ENCODE measurements around the gene TMEM184C. TPM values are rescaled to one million over a fixed set of nuclear protein-coding genes. Genes with fewer than 3 reads are reported as not detected.

Gene TMEM184C
- total and polyA plus RNA-seq, 2 of the 8 experiments (the other 6 are each of a cell fraction or from before 2014, with no cell fraction given): 11.1 to 42.4 TPM

DNA sequence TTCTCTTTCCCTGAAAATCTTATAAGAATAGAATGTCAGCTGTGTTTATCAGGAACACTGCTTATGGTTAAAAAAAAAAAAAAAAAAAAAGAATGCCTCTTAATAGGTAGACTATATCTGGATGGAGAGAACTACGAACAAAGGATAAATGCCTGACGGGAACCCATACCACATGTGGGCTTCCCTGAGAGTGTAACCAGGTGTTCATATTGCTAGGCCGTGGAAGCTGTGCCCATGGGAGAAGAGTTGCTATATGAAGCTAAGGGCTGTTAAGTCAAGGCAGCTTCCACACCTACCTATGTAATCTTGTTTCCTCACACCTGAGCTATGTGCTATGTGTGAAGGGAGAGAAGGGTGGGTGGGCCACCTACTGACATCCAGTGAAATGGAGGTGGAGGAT, 27.3 kb downstream of the TMEM184C start:
- peaks cover 0 to 3% (median 0%) of the 10 kb centered on the region in 4 experiments; a peak in 1 of 7 replicates for H3K4me1 ChIP-seq (replicated peaks in 1 of 4; ENCODE audit: control insufficient read depth in 3 of 4, insufficient read depth in 4 of 4, low read length in 3 of 4)
- no peak for FAIRE-seq
- H3K79me1 ChIP-seq (ENCODE audit: low read depth, low read length): no peaks in the 10 kb centered on the region; the same call in 1 of the 2 replicates
- no peak overlapping the region for H4K91ac ChIP-seq (replicated peaks; ENCODE audit: insufficient read length, low read length)
- H2BK12ac ChIP-seq (ENCODE audit: low read depth, low read length): no peak overlapping the region
- H2BK5ac ChIP-seq (ENCODE audit: low read depth, low read length): no peak overlapping the region
- peaks cover 0 to 11% (median 3%) of the 10 kb centered on the region in 4 experiments; a peak in 4 of 8 replicates for H3K36me3 ChIP-seq (ENCODE audit: control insufficient read depth in 2 of 4, insufficient read depth in 4 of 4, low read length in 3 of 4)
- CTCF ChIA-PET (ENCODE audit: partially characterized antibody): interaction anchor here (0.6 to 1.0 kb wide), 3 partner anchors 221 to 1673 kb away, joined by 3 to 5 read pairs (median 3); no protein-coding TSS in a partner anchor
- no peak overlapping the region for H3K4me2 ChIP-seq (ENCODE audit: insufficient read depth in 1 of 2, low read depth in 2 of 2, low read length in 2 of 2)
- no peak overlapping the region for H3K27ac ChIP-seq (ENCODE audit: low read depth, low read length)
- no peak overlapping the region for H3K23ac ChIP-seq (ENCODE audit: insufficient read length)
- WGBS, 2 experiments (ENCODE audit: extremely low coverage in 1 of 2, insufficient coverage in 1 of 2, insufficient read length in 1 of 2, insufficient replicate concordance in 2 of 2, low coverage in 1 of 2, low lambda C conversion rate in 2 of 2, missing lambda C conversion rate in 1 of 2): 90% methylated on average over 3 of the region's 3 CpGs; no CpG with 5 or more reads in 1 of the 2 experiments
- H3K27me3 ChIP-seq (replicated peaks in 1 of 4; ENCODE audit: control insufficient read depth in 3 of 4, extremely low read depth in 1 of 4, insufficient read depth in 3 of 4, low read length in 3 of 4): no peaks in the 10 kb centered on the region
- H3K9me3 ChIP-seq (ENCODE audit: insufficient read depth in 2 of 2, low read depth in 1 of 2, low read length in 1 of 2): no peaks in the 10 kb centered on the region
- H4K20me1 ChIP-seq (replicated peaks in 1 of 2; ENCODE audit: control insufficient read depth in 1 of 2, insufficient read depth in 2 of 2, low read length in 2 of 2): no peaks in the 10 kb centered on the region
- H2AFZ ChIP-seq (ENCODE audit: low read length): no peak overlapping the region
- H2AK5ac ChIP-seq (ENCODE audit: low read depth, low read length): no peak overlapping the region
- no peak overlapping the region for H3K14ac ChIP-seq (ENCODE audit: insufficient read length)
- H4K8ac ChIP-seq (ENCODE audit: extremely low read depth, insufficient read depth, low read length): no peak overlapping the region
- H3K4ac ChIP-seq (replicated peaks; ENCODE audit: insufficient read length, low read depth, low read length): no peak overlapping the region
- no peak overlapping the region for H2BK120ac ChIP-seq (replicated peaks; ENCODE audit: low read depth, low read length)
- no peak overlapping the region for H3K9ac ChIP-seq (replicated peaks in 1 of 4; ENCODE audit: extremely low read depth in 1 of 4, low read depth in 3 of 4, low read length in 3 of 4)
- no peak overlapping the region for H2BK15ac ChIP-seq (ENCODE audit: low read length)
- POLR2A ChIA-PET (ENCODE audit: partially characterized antibody): interaction anchor here (0.6 to 2.1 kb wide), 2 partner anchors 26 to 86 kb away, joined by 3 to 5 read pairs; partner anchors contain the start of gene TMEM184C
- H4K5ac ChIP-seq (ENCODE audit: insufficient read length, low read depth, low read length): no peak overlapping the region
- no peak overlapping the region for H3K4me3 ChIP-seq (ENCODE audit: extremely low read depth in 1 of 4, insufficient read depth in 2 of 4, low read depth in 3 of 4, low read length in 4 of 4)
- H3K56ac ChIP-seq (replicated peaks; ENCODE audit: insufficient read length, low read depth, low read length): no peak overlapping the region
- no peak for DNase-seq (ENCODE audit: low read depth in 1 of 2, low spot score in 2 of 2)
- H3K18ac ChIP-seq (ENCODE audit: extremely low read depth, low read length): no peak overlapping the region
- peaks cover 0 to 12% of the 10 kb centered on the region in 2 experiments; a peak in 1 of 4 replicates for H3K79me2 ChIP-seq (ENCODE audit: control insufficient read depth in 1 of 2, insufficient read depth in 2 of 2, low read length in 2 of 2)
- H2BK20ac ChIP-seq (ENCODE audit: low read length): no peak overlapping the region
- H3K23me2 ChIP-seq (ENCODE audit: low read depth, low read length): no peaks in the 10 kb centered on the region
- TF ChIP-seq JUND (IDR thresholded peaks at IDR 0.05; ENCODE audit: low read length) (no peak), SIN3A (conservative IDR thresholded peaks at IDR 0.05 in 1 of 2, IDR thresholded peaks at IDR 0.05 in 1 of 2; ENCODE audit: low read depth in 1 of 2, low read length in 2 of 2) (no peak), SUZ12 (IDR thresholded peaks at IDR 0.05; ENCODE audit: low read length) (no peak), GTF2F1 (IDR thresholded peaks at IDR 0.05; ENCODE audit: borderline replicate concordance, low read depth, low read length) (no peak), TCF12 (IDR thresholded peaks at IDR 0.05; ENCODE audit: low read depth, low read length) (no peak), EZH2 (IDR thresholded peaks at IDR 0.05; ENCODE audit: low read depth, low read length, severe bottlenecking) (no peak), KDM5A (IDR thresholded peaks at IDR 0.05; ENCODE audit: low read length) (no peak), BCL11A (IDR thresholded peaks at IDR 0.05; ENCODE audit: low read depth in 2 of 2, low read length in 2 of 2) (no peak)
- TF ChIP-seq, protein P1, sequence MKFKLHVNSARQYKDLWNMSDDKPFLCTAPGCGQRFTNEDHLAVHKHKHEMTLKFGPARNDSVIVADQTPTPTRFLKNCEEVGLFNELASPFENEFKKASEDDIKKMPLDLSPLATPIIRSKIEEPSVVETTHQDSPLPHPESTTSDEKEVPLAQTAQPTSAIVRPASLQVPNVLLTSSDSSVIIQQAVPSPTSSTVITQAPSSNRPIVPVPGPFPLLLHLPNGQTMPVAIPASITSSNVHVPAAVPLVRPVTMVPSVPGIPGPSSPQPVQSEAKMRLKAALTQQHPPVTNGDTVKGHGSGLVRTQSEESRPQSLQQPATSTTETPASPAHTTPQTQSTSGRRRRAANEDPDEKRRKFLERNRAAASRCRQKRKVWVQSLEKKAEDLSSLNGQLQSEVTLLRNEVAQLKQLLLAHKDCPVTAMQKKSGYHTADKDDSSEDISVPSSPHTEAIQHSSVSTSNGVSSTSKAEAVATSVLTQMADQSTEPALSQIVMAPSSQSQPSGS (IDR thresholded peaks at IDR 0.05; ENCODE audit: low read length): no peak

Measured in H1 (cell line).